KBM-7 (cell line): ENCODE measurements around the gene TAMM41.
"Not testable (repeated sequence)": the region's sequence is repeated elsewhere in the genome, so short reads cannot be mapped to it uniquely, and the experiment has no call there.

Experiments
- DNase-seq: peaks from one replicate; pipeline ENCODE4 v3.0.0-alpha.2; 2015
- in situ Hi-C: fragments of 300-500 bp; cut with MboI; formaldehyde crosslinking; loops from 2 replicates; pipeline ENCODE4 v1.14.3; 2020; ENCODE audit warnings: low sequenced_read_pairs, low pct_unique_long_range_greater_than_20kb, mixed read lengths

Gene TAMM41

GRCh38 chr3:11846281-11847266 is at the start of gene TAMM41:
Gene TAMM41, minus strand, starts transcription at chr3:11846885. Its CDS starts 249 bp downstream, at chr3:11846636.
- in situ Hi-C loops = no loop called here
- peak; percentile 91 for DNase-seq

GRCh38 chr3:11878837-11879236 is 32.2 kb upstream of the TAMM41 start:
- no peak for DNase-seq
- in situ Hi-C loops = no loop called here

- in situ Hi-C loops, DNase-seq: not testable (repeated sequence)
These were observed 28.0 kb upstream of the TAMM41 start for GRCh38 chr3:11874707-11875106.

GRCh38 chr3:11863739-11864138 is 17.1 kb upstream of the TAMM41 start:
- DNase-seq, in situ Hi-C loops: not testable (repeated sequence)

- DNase-seq, in situ Hi-C loops: not testable (repeated sequence)
These were observed 15.9 kb upstream of the TAMM41 start for GRCh38 chr3:11862584-11862983.

- DNase-seq, in situ Hi-C loops: not testable (repeated sequence)
These were observed 15.5 kb upstream of the TAMM41 start for GRCh38 chr3:11862145-11862544.

GRCh38 chr3:11860213-11860612 is 13.5 kb upstream of the TAMM41 start:
- DNase-seq, in situ Hi-C loops: not testable (repeated sequence)

- no peak for DNase-seq
- in situ Hi-C loops = no loop called here
These were observed 6.8 kb upstream of the TAMM41 start for GRCh38 chr3:11853450-11853849.

GRCh38 chr3:11850003-11850402 is 3.3 kb upstream of the TAMM41 start:
- DNase-seq = no peak
- in situ Hi-C loops = no loop called here

GRCh38 chr3:11847607-11848006 is 922 bp upstream of the TAMM41 start:
- in situ Hi-C loops = no loop called here
- no peak for DNase-seq

GRCh38 chr3:11845651-11846050 is 1.0 kb downstream of the TAMM41 start:
- in situ Hi-C loops = no loop called here
- peak; percentile 19 for DNase-seq

- no peak for DNase-seq
- in situ Hi-C loops = no loop called here
These were observed 1.8 kb downstream of the TAMM41 start for GRCh38 chr3:11844891-11845290.

- in situ Hi-C loops = no loop called here
- DNase-seq = peak; percentile 25
These were observed 11.6 kb downstream of the TAMM41 start for GRCh38 chr3:11835028-11835639.

GRCh38 chr3:11832981-11833905 is 13.4 kb downstream of the TAMM41 start:
- no peak for DNase-seq
- in situ Hi-C loops = no loop called here

- DNase-seq = no peak
- in situ Hi-C loops = no loop called here
These were observed 17.3 kb downstream of the TAMM41 start for GRCh38 chr3:11829416-11829815.

GRCh38 chr3:11826628-11827265 is 19.9 kb downstream of the TAMM41 start:
- in situ Hi-C loops = no loop called here
- no peak for DNase-seq

- in situ Hi-C loops = no loop called here
- DNase-seq = no peak
These were observed 21.4 kb downstream of the TAMM41 start for GRCh38 chr3:11825301-11825700.

GRCh38 chr3:11820531-11821041 is 26.1 kb downstream of the TAMM41 start:
- in situ Hi-C loops = loop anchor here (25.0 kb wide), 1 partner anchor 433 kb away; no protein-coding TSS in a partner anchor
- no peak for DNase-seq
